ENCODE results near the gene RPS21.

Gene RPS21

DNA sequence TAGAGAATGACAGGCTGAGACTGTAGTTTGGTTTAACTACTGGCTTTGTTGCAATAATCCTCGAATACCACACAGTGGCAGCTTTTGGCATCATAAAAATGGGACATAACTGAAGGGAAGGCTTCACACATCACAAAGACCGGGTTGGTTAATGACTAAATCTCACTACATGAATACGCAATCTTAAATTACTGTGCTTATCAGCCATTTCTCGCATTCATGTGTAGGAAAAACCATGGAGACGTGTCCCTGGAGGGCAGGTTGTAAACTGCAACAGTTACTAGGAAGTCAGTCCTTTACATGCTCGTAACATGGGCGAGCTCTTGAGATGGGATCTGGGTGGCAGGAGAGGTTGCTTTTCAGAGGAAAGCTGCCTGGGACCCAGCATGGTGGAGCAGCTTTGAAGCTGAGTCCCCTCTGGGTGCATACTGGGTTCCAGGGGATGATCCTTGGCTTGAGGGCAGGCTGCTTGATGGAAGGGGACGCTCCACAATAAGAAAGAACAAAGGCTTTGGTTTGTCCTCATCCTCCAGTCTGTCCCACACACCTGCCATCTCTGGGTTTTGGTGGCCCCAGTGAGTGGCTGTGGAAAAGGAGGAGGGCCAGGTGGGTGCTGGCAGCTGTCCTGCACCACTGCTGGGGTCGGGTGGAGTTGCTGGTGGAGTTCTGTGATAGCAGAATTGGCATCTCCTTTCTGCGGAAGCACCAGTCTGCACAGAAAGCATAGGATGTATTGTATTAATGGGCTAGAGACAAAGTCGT lies 2.1 kb downstream of the RPS21 start:
- TF ChIP-seq POLR2AphosphoS5 (IDR thresholded peaks at IDR 0.05; ENCODE audit: low read depth) = peak; percentile 63
- TF ChIP-seq, protein P1, sequence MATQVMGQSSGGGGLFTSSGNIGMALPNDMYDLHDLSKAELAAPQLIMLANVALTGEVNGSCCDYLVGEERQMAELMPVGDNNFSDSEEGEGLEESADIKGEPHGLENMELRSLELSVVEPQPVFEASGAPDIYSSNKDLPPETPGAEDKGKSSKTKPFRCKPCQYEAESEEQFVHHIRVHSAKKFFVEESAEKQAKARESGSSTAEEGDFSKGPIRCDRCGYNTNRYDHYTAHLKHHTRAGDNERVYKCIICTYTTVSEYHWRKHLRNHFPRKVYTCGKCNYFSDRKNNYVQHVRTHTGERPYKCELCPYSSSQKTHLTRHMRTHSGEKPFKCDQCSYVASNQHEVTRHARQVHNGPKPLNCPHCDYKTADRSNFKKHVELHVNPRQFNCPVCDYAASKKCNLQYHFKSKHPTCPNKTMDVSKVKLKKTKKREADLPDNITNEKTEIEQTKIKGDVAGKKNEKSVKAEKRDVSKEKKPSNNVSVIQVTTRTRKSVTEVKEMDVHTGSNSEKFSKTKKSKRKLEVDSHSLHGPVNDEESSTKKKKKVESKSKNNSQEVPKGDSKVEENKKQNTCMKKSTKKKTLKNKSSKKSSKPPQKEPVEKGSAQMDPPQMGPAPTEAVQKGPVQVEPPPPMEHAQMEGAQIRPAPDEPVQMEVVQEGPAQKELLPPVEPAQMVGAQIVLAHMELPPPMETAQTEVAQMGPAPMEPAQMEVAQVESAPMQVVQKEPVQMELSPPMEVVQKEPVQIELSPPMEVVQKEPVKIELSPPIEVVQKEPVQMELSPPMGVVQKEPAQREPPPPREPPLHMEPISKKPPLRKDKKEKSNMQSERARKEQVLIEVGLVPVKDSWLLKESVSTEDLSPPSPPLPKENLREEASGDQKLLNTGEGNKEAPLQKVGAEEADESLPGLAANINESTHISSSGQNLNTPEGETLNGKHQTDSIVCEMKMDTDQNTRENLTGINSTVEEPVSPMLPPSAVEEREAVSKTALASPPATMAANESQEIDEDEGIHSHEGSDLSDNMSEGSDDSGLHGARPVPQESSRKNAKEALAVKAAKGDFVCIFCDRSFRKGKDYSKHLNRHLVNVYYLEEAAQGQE (IDR thresholded peaks at IDR 0.05; ENCODE audit: insufficient replicate concordance, low read depth) = no peak
- Histone ChIP-seq H3K4me3 (replicated peaks; ENCODE audit: insufficient read depth, low read length) (no peak overlapping the region), H3K27ac (replicated peaks) (peak overlapping the region; percentile 90; the same call in 1 of the 2 replicates), H3K27me3 (ENCODE audit: insufficient read depth, poor library complexity, severe bottlenecking) (no peaks in the 10 kb centered on the region)
- no peak for DNase-seq (ENCODE audit: low read depth in 1 of 2, low spot score in 1 of 2)

DNA sequence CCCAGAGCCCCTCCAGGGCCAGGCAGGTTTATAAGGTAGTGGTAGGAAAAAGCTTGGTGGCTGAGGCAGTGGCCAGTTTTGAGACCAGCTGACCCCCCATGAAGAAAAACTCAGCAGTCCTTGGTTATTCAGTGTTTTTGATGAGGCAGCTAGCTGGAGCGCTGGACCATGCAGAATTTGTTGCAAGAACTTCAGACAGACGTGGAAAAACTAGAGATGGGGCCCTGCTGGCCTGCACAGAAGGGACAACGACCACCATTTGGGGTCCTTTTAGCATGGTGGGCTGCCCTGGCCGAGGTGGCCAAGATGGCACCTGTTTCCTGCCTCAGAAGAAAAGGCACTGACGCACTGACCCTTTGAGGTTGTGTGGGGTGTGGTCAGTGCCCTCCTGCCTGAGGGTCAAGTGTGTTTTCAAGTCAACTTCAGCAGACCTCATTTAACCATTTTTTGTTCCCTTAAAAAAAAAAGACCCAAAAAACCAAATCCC lies 2.7 kb downstream of the RPS21 start:
- no peak overlapping the region for H3K27ac ChIP-seq (replicated peaks)
- H3K4me3 ChIP-seq (replicated peaks; ENCODE audit: insufficient read depth, low read length) = no peak overlapping the region
- no peak for TF ChIP-seq GABPA (IDR thresholded peaks at IDR 0.05; ENCODE audit: low read depth)
- TF ChIP-seq, protein P2, sequence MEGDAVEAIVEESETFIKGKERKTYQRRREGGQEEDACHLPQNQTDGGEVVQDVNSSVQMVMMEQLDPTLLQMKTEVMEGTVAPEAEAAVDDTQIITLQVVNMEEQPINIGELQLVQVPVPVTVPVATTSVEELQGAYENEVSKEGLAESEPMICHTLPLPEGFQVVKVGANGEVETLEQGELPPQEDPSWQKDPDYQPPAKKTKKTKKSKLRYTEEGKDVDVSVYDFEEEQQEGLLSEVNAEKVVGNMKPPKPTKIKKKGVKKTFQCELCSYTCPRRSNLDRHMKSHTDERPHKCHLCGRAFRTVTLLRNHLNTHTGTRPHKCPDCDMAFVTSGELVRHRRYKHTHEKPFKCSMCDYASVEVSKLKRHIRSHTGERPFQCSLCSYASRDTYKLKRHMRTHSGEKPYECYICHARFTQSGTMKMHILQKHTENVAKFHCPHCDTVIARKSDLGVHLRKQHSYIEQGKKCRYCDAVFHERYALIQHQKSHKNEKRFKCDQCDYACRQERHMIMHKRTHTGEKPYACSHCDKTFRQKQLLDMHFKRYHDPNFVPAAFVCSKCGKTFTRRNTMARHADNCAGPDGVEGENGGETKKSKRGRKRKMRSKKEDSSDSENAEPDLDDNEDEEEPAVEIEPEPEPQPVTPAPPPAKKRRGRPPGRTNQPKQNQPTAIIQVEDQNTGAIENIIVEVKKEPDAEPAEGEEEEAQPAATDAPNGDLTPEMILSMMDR (IDR thresholded peaks at IDR 0.05; ENCODE audit: insufficient read depth, low read length) = no peak
- no peak; the same call in 1 of the 2 replicates for TF ChIP-seq POLR2AphosphoS5 (IDR thresholded peaks at IDR 0.05; ENCODE audit: low read depth)
- no peak for TF ChIP-seq SPI1 (IDR thresholded peaks at IDR 0.05; ENCODE audit: borderline replicate concordance, low read depth)
- TF ChIP-seq, protein P1 (IDR thresholded peaks at IDR 0.05; ENCODE audit: insufficient replicate concordance, low read depth) = no peak
- no peaks in the 10 kb centered on the region for H3K27me3 ChIP-seq (ENCODE audit: insufficient read depth, poor library complexity, severe bottlenecking)
- DNase-seq (ENCODE audit: low read depth in 1 of 2, low spot score in 1 of 2) = no peak

DNA sequence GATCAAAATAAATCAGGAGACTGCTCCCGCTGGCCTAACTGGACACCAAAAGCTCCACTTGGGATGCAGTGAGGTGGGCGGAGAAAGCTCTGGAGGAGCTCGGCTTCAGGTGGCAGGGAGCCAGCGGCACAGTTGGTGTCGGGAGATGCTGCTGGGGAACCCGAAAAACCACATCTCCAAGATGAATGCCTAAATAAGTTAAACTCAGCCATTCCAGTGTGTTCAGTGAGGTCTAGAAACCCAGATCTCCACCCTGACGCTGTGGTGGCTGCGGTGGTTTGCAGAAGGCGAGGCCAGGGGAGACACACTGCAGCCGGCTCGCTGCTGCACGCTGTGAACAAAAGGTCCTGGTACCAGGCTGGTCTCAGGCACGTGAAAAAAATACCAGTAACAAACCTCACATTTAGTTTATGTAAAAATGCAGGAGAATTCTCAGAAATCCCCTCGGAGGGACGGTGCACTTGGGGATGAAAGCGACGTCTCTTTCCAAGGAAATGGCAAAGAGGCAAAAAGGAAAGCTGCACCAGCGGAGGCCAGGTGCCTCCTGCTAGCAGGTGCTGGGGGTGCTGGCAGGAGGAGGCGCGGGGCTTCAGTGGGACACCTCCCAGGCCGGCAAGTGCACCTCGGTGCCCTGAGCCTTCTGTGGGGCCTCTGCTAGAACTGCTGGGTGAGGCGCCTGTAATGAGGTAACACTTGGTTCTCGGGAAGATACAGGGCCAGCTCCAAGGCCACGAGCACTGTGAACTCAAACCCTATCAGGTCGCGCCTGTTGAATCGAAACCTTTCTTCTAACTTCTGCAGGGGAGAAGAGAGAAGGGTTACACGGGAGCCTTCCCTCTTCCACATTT lies 3.6 kb downstream of the RPS21 start:
- DNase-seq (ENCODE audit: low read depth in 1 of 2, low spot score in 1 of 2) = no peak
- Histone ChIP-seq H3K27me3 (ENCODE audit: insufficient read depth, poor library complexity, severe bottlenecking) (no peaks in the 10 kb centered on the region), H3K4me3 (replicated peaks; ENCODE audit: insufficient read depth, low read length) (no peak overlapping the region), H3K27ac (replicated peaks) (no peak overlapping the region)
- TF ChIP-seq, protein P1 (IDR thresholded peaks at IDR 0.05; ENCODE audit: insufficient replicate concordance, low read depth) = no peak
- TF ChIP-seq POLR2AphosphoS5 (IDR thresholded peaks at IDR 0.05; ENCODE audit: low read depth) = 0 out of 2 replicates have a peak, but pooled peaks have one; percentile 9
